ENCODE results near the gene ADGRD1. TPM values are rescaled to one million over a fixed set of nuclear protein-coding genes. Genes with fewer than 3 reads are reported as not detected.
A peak's percentile ranks its signal among the peaks of the same experiment; 100 is the strongest.
"Not testable (repeated sequence)": the region's sequence is repeated elsewhere in the genome, so short reads cannot be mapped to it uniquely, and the experiment has no call there.

ADGRD1 gene
- total RNA-seq, 1 donor from 2014 or later: 0.26 TPM

DNA sequence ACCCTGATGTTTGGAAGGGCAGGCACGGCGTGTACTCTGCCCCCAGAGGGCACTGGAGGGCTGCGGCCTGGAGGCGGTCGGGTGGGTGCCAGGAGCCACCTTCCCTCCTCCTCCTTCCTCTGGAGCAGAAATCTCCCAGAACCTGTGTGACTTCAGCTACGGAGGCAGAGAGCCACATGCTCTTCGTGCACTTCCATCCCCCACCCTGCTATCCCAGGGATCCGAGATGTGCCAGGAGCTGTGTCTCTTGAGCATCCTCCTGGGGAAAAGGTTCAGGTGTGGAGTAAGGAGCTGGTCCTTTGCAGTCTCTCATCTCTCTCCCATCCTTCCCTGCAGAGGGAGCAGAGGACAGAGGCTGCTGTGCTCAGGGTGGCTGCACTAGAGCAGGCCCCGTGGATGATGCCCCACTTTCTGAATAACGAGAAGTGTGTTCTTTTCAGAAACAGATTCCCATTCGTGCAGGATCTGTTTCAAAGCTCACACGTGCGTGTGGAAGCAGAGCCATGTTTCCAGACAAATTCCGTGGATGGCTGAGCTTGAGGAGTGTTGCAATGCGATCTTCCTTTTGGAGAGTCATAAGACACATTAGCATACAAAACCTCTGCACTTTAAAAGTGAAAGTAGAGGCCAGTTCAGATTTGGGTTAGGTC is 162.9 kb downstream of the ADGRD1 start:
- no peak for DNase-seq (ENCODE audit: low read depth in 2 of 2)

DNA sequence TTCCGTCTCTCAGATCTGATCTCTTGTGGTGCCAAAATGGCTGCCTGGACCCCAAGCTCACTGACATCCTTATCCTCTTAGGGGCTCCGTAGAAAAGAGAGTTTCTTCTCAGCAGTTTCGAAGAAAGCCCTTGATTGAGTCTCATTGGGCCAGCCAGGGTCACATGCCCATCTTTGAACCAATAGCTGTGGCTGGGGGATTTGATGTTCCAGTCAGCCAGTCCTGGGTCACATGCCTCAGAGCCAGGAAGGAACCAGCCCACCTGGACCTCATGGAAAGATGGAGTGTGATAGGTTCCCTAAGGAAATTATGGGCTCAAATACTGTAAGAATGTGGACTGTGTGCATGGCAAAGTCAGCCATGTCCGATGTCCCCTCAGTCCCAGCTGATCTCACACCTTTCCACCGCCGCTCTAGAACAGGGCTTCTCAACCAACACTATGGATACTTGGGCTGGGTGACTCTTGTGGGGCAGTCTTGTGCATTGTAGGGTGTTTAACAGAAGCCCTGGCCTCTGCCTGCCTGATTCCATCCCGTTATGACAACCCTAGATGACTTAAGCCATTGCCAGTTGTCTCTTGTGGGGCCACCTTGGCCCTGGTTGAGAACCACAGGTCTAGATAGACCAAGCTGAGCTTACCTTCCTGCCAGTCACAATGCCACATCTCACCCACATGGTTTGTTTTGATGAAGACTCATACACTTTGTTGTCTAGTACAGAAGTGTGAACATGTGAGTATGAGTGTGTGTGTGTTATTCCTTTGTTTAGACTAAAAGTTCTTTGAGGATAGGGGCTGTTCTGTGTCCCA is 163.9 kb downstream of the ADGRD1 start:
- DNase-seq (ENCODE audit: low read depth in 2 of 2): no peak

DNA sequence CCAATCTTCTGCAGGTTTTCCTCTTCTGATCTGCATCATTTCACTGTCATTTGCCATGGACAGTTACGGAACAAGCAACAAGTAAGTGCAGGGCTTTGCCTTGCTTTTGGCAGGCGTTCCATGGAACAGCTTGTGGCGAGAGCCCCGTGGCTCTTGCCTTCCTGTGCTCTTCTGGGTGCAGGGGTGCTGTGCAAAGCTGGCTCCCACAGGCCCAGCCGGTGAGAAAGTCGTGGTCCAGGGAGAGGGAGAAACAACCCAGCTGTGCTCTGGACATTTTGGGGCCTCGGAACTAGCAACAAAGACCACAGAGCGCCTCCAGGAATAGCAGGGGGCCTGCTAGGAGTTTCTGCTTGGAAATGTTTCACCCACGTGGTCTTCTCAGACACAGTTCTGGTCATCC is 164.7 kb downstream of the ADGRD1 start:
- no peak for DNase-seq (ENCODE audit: low read depth in 2 of 2)

DNA sequence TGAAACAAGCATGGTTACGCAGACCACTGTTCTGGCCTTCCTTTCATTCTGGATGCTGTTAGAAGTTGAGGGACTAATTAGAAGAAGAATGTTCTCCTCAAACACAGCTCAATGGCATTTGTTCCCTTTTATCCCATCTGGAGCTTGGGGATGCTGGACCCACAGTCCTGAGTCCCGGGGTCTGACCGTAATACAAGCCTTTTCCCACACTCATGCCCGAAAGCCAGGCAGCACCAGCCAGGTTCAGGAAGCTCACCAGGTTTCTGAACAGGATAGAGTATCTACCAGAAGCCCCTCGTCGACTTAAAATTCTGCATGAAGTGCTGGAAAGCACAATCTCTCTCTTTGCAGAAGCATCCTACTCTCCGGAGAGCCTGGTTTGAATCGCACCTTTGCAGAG is 165.6 kb downstream of the ADGRD1 start:
- not testable (repeated sequence) for DNase-seq (ENCODE audit: low read depth in 2 of 2)

DNA sequence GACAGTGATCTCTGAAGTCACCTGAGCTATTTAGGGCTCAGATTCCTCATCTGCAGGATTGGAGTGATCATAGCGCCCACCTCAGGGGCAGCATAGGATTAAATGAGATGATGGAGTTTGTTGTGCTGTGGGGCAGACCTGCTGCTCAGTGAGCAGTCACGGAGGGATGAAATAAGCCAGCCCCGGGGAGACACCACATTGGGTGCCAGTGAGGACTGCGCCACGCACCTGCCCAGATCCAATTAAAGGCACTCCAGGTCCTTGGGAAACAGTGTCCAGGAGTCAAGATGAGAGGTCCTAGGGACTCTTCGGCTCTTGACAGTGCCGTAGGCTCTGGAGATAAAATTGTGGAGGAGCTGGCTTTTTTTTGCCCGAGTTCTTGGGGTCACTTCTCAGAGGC is 166.2 kb downstream of the ADGRD1 start:
- DNase-seq (ENCODE audit: low read depth in 2 of 2): no peak

DNA sequence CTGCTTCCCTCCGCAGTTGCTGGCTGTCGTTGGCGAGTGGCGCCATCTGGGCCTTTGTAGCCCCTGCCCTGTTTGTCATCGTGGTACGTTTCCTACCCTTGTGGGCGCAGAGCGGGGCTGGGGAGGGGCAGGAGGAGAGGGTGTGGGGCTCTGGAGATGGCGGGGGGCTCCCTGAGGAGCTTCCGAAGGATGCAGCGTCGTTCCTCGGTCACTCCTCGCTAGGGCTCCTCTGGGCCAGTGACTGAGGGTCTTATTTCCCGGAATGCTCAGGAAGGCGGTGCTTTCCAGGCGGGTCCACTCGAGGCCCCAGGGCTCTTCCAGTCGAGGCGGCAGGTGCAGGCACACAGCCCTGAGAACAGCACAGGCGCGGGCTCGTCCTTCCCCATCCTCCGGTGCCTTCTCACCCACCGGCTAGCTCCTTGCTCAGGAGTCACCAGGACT is 167.1 kb downstream of the ADGRD1 start:
- DNase-seq (ENCODE audit: low read depth in 2 of 2): no peak

DNA sequence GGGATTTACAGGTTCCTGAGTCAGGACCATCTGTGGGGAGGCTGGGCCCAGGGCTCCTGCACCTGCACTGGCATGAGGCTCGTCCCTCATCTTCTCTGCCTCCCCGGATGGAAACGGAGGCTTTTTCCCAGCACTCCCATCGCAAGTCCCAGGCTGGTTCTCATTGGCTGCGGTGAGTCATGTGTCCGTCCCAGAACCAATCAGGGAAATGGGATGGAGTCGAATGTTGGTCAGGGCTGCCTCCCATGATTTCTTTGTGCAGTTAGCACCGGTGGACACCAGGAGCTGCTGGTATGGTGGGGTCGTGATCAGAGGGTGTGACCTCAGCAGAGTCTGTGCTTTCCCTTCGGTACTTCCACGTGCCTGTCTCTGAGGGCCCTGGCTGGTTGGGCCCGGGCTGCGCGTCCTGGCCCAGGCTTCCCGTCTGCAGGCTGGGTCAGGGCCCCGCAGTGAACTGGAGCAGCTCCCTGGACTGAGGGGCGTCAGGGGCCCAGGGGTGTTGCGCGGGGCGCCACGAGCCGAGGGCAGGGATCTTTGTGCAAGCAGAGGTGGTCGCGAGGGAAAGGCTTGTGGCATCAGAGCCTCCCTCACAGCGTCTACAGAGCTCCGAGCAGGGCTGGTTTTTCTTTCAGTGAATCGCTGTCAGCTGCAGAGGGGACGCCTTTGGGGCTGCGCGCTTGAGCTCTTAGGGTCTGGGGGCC is 168.1 kb downstream of the ADGRD1 start:
- no peak for DNase-seq (ENCODE audit: low read depth in 2 of 2)

DNA sequence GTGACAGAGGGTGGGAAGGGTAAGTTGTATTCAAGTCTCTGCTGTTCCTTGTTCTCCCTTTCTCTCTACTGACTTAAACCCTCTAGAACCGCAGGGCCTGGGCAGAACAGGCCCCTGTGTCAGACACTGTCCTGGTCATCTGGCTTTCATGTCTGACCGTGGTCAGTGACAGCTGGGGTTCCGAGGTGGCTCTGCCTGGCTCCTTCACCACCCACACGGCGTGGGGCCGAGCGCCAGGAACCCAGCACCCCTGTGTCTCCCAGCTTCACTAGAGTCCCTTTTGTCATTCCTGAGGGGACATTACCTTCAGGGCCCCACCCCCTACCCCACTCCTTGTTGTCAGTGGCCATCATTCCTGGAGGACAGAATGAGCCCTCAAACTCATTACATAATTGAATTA is 168.9 kb downstream of the ADGRD1 start:
- no peak for DNase-seq (ENCODE audit: low read depth in 2 of 2)

DNA sequence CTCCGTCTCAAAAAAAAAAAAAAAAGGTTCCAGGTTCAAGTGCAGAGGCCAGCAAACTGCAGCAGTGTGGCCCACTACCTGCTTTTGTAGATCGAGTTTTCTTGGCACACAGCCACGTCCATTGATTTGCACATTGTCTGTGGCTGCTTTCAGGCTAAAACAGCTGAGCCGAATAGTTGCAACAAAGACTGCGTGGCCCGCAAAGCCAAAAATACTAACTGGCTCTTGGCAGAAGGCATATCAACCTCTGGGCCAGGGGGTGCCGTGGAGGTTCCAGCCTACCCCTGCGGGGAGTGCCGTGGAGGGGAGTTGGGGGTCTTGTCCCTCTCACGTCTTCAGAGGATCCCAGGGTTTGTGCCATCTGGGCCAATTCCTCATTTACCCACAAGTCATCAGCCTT is 170.1 kb downstream of the ADGRD1 start:
- no peak for DNase-seq (ENCODE audit: low read depth in 2 of 2)

DNA sequence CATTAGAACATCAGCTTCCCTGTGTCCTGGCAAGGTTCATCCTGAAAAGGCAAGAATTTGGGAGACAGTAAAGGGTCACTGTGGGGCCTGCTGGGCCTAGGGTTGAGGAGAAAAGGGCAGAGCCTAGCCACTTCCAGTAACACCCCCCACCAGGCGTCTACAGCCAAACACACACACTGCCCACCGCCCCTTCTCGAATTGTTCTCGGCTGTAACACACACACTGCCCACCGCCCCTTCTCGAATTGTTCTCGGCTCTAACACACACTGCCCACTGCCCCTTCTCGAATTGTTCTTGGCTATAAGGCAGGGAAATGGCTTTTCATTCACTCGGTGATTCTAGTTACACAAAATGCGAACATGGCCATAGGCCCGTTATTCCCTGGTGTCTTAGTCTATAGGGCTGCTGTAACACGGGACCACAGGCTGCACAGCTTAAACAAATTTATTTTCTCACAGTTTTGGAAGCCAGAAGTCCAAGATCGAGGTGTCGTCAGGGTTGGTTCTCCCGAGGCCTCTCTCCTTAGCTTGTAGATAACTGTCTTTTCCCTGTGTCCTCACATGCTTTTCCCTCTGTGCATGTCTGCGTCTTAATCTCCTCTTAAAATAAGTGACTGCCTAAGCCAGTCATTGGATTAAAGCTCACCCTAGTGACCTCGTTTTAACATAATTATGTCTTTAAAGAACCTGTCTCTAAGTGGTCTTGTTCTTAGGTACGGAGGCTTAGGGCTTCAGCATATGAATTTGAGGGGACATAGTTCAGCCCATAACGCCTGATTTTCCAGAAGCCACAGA is 171.0 kb downstream of the ADGRD1 start:
- DNase-seq (ENCODE audit: low read depth in 2 of 2): no peak

DNA sequence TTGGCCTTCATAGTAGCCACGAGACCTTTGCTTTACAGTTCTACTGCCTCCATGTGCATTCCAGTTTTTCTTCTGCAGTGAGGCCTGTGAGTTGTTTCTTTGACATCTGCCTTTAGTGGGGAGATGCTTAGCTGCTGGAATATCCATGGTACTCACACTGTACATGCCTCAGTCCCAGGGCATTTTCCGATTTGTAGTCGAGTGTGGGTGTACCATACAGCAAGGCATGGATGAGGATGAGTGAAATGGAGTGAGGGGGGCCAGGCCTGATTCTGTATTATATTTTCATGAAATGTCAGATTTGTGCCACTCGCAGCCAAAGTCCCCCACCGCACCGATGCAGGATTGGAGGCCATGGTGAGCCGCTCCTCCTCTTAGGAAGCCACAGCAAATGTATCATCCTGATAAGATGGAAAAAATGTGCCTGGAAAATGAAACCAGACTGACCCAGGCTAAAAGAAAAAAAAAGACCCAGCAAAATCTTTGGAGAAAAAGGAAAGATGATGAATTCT is 173.0 kb downstream of the ADGRD1 start:
- no peak for DNase-seq (ENCODE audit: low read depth in 2 of 2)

DNA sequence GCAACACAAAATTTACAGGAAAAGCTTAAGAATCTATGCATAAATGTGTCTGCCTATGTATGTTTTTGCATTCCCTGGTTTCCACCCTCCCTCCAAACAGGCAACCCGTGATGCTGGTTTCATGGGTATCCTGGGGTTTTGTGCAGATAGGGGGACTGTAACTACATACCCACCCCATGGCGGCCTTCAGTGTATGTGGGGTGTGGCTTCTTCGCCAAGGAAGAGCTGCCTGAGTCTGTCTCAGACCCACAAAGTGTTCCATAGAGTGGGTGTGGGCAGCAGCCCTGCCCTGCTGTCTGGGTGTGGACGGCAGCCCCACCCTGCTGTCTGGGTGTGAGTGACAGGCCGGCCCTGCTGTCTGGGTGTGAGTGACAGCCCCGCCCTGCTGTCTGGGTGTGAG is 174.8 kb downstream of the ADGRD1 start:
- DNase-seq (ENCODE audit: low read depth in 2 of 2): no peak

DNA sequence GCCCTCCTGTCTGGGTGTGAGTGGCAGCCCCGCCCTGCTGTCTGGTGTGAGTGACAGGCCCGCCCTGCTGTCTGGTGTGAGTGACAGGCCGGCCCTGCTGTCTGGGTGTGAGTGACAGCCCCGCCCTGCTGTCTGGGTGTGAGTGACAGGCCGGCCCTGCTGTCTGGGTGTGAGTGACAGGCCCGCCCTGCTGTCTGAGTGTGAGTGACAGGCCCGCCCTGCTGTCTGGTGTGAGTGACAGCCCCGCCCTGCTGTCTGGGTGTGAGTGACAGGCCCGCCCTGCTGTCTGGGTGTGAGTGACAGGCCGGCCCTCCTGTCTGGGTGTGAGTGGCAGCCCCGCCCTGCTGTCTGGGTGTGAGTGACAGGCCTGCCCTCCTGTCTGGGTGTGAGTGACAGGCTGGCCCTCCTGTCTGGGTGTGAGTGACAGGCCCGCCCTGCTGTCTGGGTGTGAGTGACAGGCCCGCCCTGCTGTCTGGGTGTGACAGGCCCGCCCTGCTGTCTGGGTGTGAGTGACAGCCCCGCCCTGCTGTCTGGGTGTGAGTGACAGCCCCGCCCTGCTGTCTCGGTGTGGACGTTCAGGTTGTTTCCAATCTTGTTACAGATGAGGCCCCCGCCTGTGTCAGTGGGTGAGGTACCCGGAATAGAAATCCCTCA is 175.4 kb downstream of the ADGRD1 start:
- not testable (repeated sequence) for DNase-seq (ENCODE audit: low read depth in 2 of 2)

DNA sequence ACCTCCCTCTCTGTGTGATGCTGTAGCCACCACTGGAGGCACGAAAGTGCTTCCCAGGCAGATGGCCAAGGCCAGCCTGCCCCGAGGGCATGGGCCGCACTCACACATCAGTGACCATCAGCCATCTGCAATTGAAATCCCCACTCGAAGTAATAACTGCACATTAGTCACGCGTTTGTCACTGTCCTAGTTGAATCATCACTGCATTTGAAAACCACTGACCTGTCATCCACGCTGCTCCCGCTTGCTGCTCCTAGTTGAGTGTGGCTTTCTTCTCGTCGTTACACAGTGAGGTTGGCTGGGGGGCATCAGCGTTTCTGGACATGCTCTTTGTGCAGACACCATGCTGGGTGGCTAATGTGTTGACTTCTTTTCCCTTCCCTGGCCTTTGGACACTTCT is 176.1 kb downstream of the ADGRD1 start:
- no peak for DNase-seq (ENCODE audit: low read depth in 2 of 2)

DNA sequence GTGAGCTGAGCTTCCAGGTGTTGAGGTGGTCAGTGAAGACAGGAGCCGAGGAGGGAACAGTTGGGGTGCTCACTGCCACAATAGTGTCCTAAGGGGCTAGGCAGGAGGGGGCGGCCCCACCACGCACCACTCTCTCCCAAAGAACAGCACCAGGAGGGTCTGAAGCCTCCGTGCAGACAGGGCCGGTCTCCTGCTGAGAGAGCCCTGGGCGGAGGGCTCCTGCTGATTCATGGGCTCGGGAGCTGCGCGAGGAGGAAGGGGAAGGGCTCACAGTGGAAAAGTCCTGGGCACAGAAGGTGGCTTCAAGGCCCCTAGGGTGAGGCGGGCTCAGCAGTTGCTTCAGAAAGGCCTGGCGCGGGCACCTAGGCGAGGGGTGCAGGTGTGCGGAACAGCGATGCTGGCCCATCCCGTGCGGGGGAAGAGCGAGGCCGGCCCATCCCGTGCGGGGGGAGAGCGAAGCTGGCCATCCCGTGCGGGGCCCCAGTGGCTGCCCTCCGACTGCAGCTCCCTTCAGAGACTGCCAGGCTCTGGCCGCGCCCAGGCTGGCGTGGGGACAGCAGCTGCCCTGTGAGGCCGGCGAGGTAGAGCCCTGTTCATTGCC is 176.7 kb downstream of the ADGRD1 start:
- no peak for DNase-seq (ENCODE audit: low read depth in 2 of 2)

DNA sequence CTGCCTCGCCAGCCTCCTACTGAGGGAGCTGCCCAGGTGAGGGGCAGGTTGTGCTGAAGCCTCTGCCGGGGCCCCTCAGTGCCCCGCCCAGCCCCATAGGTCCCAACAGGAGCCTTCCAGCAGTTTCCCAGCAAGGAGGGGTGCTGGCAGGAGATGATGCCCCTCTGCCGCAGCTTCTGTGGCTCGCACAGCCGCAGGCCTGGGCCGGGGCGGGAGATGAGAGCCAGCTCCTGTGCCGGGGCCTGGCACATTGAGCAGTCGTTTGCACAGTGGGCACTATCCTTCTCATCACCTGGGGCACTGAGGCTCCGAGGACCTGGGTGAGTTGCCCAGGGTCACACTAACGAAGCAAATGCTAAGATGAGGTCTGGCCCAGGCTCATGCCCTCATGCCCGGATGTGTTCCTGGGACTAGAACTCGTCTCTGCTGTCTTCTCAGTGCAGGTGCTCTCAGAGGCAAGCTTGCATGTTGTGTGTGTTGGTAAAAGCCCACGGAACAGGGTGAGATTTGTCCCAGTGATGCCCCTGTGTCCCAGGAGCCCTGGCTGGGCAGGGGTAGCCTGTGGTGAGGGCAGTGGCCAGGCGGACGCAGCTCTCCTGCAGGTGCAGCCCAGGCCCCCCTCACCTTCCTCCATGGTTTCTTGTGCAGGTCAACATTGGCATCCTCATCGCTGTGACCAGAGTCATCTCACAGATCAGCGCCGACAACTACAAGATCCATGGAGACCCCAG is 177.5 kb downstream of the ADGRD1 start:
- DNase-seq (ENCODE audit: low read depth in 2 of 2): no peak

DNA sequence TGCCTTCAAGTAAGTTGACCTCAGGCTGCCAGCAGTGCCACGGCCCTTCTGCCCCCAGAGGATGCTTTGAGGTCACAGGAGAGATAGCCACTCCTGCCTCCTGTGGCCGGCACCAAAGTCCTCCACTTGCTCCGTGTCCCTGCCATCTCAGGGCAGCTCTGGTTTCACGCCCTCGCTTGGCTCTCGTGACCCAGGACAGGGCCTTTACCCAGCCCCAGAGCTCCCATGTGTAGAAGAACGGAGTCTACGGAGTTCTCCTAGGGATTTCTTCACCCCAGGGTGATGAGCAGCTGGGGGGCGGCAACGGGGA is 178.1 kb downstream of the ADGRD1 start:
- no peak for DNase-seq (ENCODE audit: low read depth in 2 of 2)

DNA sequence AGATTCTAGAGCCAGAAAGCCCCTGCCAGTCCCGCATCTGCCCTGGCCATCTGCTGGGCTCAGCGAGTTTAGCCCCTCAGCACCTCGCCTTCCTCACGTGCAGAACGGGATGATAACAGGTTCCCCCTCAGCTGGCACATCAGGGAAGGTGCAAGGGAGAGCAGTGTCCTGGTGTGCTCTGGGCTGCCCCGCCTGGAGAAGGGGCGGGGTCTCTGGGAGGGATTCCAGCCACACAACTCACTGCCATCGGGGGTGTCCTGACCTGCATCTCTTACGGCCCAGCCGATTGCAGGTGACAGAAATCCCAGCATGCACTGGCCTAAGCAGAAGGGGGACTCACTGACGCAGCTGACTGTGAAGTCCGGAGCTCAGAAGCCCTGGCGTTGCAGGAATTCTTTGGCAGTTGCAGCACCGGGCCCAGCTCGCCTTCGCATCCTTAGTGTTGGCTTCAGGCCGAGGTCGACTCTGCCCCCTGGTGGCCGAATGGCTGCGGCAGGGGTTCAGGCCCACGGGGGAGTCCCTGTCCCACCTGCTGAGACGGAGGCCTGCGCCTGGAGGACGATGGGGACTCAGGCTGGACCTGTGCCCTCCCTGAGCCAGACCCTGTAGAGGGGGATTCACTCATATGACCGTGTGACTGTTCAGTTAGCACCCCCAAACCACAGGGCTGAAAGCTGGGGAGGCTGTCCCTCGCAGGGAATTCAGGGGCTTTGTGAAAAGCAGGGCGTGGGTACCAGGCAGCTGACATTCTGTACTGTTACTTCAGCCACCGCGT is 178.6 kb downstream of the ADGRD1 start:
- DNase-seq (ENCODE audit: low read depth in 2 of 2): peak; percentile 31 to 54
